Endodermal cell (in vitro differentiated cells): Measurements from ENCODE around the gene CTIF. TPM values are rescaled to one million over a fixed set of nuclear protein-coding genes. Genes with fewer than 3 reads are reported as not detected.

Experiments used
- DNase-seq: peaks from one replicate; pipeline ENCODE4 v3.0.0-alpha.2; 2017
- H3K27ac ChIP-seq: 2 replicates; pipeline ENCODE4 v1.5.1; 2013; ENCODE audit warnings: mild to moderate bottlenecking, low read depth, low read length, moderate library complexity
- H3K27me3 ChIP-seq: 2 replicates; pipeline ENCODE4 v1.6.1; 2013; ENCODE audit warnings: mild to moderate bottlenecking, low read length, moderate library complexity; ENCODE audit not compliant: insufficient read depth, control insufficient read depth, poor library complexity, severe bottlenecking
- H3K36me3 ChIP-seq: 2 replicates; pipeline ENCODE4 v1.7.0; 2013; ENCODE audit warnings: mild to moderate bottlenecking, low read length, moderate library complexity; ENCODE audit not compliant: control insufficient read depth, insufficient read depth
- H3K4me1 ChIP-seq: one replicate; pipeline ENCODE4 v1.7.0; 2013; ENCODE audit warnings: low read length; ENCODE audit not compliant: control insufficient read depth, insufficient read depth
- H3K4me3 ChIP-seq: 2 replicates; pipeline ENCODE4 v1.5.1; 2013; ENCODE audit warnings: mild to moderate bottlenecking, low read length, moderate library complexity
- H3K9ac ChIP-seq: 2 replicates; pipeline ENCODE4 v1.6.1; 2013; ENCODE audit warnings: mild to moderate bottlenecking, low read length, moderate library complexity; ENCODE audit not compliant: poor library complexity, severe bottlenecking; ENCODE audit errors: extremely low read depth
- H3K9me3 ChIP-seq: 2 replicates; pipeline ENCODE4 v1.6.1; 2013; ENCODE audit warnings: mild to moderate bottlenecking, low read length, moderate library complexity; ENCODE audit not compliant: control insufficient read depth
- H3K27ac Mint-ChIP-seq: 2 replicates; pipeline ENCODE4 v1.8.0; 2020; ENCODE audit warnings: mixed read lengths
- H3K27me3 Mint-ChIP-seq: 2 replicates; pipeline ENCODE4 v1.8.0; 2021; ENCODE audit warnings: mild to moderate bottlenecking, mixed read lengths; ENCODE audit not compliant: insufficient read depth
- H3K36me3 Mint-ChIP-seq: 2 replicates; pipeline ENCODE4 v1.8.0; 2020; ENCODE audit warnings: low read depth, mixed read lengths
- H3K4me1 Mint-ChIP-seq: 2 replicates; pipeline ENCODE4 v1.8.0; 2020; ENCODE audit warnings: mixed read lengths
- H3K4me3 Mint-ChIP-seq: 2 replicates; pipeline ENCODE4 v1.8.0; 2020; ENCODE audit warnings: mild to moderate bottlenecking, moderate library complexity, mixed read lengths
- H3K9me3 Mint-ChIP-seq: 2 replicates; pipeline ENCODE4 v1.8.0; 2020; ENCODE audit warnings: mild to moderate bottlenecking, mixed read lengths
- CTCF ChIP-seq: fragments of 200-600 bp; sonication (generic); conservative IDR thresholded peaks from 2 replicates; pipeline ENCODE4 v1.5.0; 2021; ENCODE audit warnings: antibody characterized with exemption, mild to moderate bottlenecking
- WGBS, 2 experiments: methylation state at CpG; one replicate each; pipeline versions ENCODE4 v1.1.5 to v1.1.7; 2013; ENCODE audit warnings: missing lambda C conversion rate in 2 of 2, mixed read lengths in 1 of 2; ENCODE audit not compliant: insufficient coverage in 1 of 2, insufficient read length in 1 of 2; 5-methylcytosine and 5-hydroxymethylcytosine counted together
- total RNA-seq, 2 donors: library from RNA; stranded (reverse); fragmentation: NEBNext Ultra II Directional in 1 of 2; extraction: Animal tissue kit (Norgen Biotek cat#: 25700) in 1 of 2; gene quantifications; 2 replicates in 1 of 2; 3 replicates in 1 of 2; pipeline ENCODE4 v1.2.1, GENCODE V29; 2021

CTIF gene
- total RNA-seq, 2 donors from 2014 or later, result 33.8 to 41.6 TPM

GRCh38 chr18:48711651-48712486, 173.0 kb downstream of the CTIF start:
- Mint-ChIP-seq H3K27ac (no peak overlapping the region), H3K4me1 (peaks cover 7% of the 10 kb centered on the region), H3K27me3 (no peaks in the 10 kb centered on the region), H3K36me3 (peaks cover 4% of the 10 kb centered on the region), H3K9me3 (no peaks in the 10 kb centered on the region), H3K4me3 (no peak overlapping the region)
- WGBS, 2 experiments, result 71 to 84% methylated on average over 10 to 15 of the region's 15 CpGs
- peak; percentile 79 for DNase-seq
- Histone ChIP-seq H3K9ac (no peak overlapping the region), H3K4me1 (peaks cover 12% of the 10 kb centered on the region), H3K4me3 (no peak overlapping the region), H3K9me3 (no peaks in the 10 kb centered on the region), H3K27ac (no peak overlapping the region), H3K36me3 (no peaks in the 10 kb centered on the region), H3K27me3 (no peaks in the 10 kb centered on the region)
- peak; percentile 82 for TF ChIP-seq CTCF

GRCh38 chr18:48713309-48713708, 174.5 kb downstream of the CTIF start:
- 93 to 97% methylated on average over 11 to 14 of the region's 14 CpGs for WGBS, 2 experiments
- H3K27ac Mint-ChIP-seq, result peak overlapping the region; percentile 41

DNA sequence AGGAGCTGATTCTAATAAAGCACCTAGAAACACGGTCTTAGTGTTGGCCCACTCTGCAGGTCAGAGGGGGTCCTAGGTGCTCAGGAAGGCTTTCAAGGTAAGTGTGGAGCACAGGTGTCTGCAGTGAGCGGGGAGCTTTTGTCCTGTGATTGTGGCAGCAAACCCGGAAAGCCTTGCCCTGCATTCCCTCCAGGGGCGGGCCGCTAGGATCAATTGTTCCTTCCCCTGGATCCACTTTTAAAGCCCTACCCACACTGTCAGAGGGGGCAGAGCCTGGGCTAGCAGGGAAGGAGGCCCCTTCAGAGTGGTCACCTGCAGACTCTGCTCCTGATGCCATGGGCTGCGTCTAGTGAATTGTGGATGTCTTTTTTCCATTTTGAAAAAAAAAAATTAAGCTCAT, 176.0 kb downstream of the CTIF start:
- Histone ChIP-seq H3K9me3 (peaks cover 9% of the 10 kb centered on the region), H3K36me3 (peaks cover 19% of the 10 kb centered on the region), H3K27me3 (no peaks in the 10 kb centered on the region), H3K4me3 (no peak overlapping the region), H3K4me1 (peaks cover 12% of the 10 kb centered on the region), H3K27ac (no peak overlapping the region), H3K9ac (peak overlapping the region; percentile 23)
- Mint-ChIP-seq H3K4me3 (no peak overlapping the region), H3K4me1 (peaks cover 3% of the 10 kb centered on the region), H3K36me3 (peaks cover 18% of the 10 kb centered on the region), H3K27ac (peak overlapping the region; percentile 83), H3K27me3 (no peaks in the 10 kb centered on the region), H3K9me3 (no peaks in the 10 kb centered on the region)
- WGBS, 2 experiments, result 53 to 71% methylated on average over 2 to 6 of the region's 6 CpGs
- peak; percentile 74 for DNase-seq
- TF ChIP-seq CTCF, result no peak

More at GRCh38 chr18:48713309-48713708, 174.5 kb downstream of the CTIF start:
- no peak overlapping the region for H3K4me3 Mint-ChIP-seq
- H3K27me3 ChIP-seq, result no peaks in the 10 kb centered on the region
- H3K9me3 ChIP-seq, result peaks cover 5% of the 10 kb centered on the region
- peaks cover 6% of the 10 kb centered on the region for H3K36me3 Mint-ChIP-seq
- H3K9ac ChIP-seq, result no peak overlapping the region
- no peak overlapping the region for H3K27ac ChIP-seq
- no peaks in the 10 kb centered on the region for H3K27me3 Mint-ChIP-seq
- peaks cover 7% of the 10 kb centered on the region for H3K36me3 ChIP-seq
- DNase-seq, result no peak
- no peaks in the 10 kb centered on the region for H3K9me3 Mint-ChIP-seq
- H3K4me3 ChIP-seq, result no peak overlapping the region
- peaks cover 12% of the 10 kb centered on the region for H3K4me1 ChIP-seq
- no peak for TF ChIP-seq CTCF
- H3K4me1 Mint-ChIP-seq, result peaks cover 7% of the 10 kb centered on the region
